Measurements from ENCODE around the gene FOXP3. TPM values are rescaled to one million over a fixed set of nuclear protein-coding genes. Genes with fewer than 3 reads are reported as not detected.

Gene FOXP3
- total and polyA plus RNA-seq, 4 donors = 0.32 TPM; not detected in 3

GRCh38 chrX:49233887-49234555 lies 30.5 kb downstream of the FOXP3 start:
- no peaks in the 10 kb centered on the region for H3K27me3 ChIP-seq (ENCODE audit: control insufficient read depth in 1 of 2, insufficient read depth in 2 of 2, low read length in 1 of 2)
- DNase-seq (peak in 1 of 2 donors; percentile 53), ATAC-seq (ENCODE audit: low FRiP score) (no peak)
- no peaks in the 10 kb centered on the region for H3K4me1 ChIP-seq (ENCODE audit: control insufficient read depth in 1 of 2, insufficient read depth in 2 of 2, low read length in 2 of 2)
- intact Hi-C loops (cut with DNase I) = no loop called here
- H3K36me3 ChIP-seq (ENCODE audit: control insufficient read depth in 1 of 2, insufficient read depth in 2 of 2, low read length in 1 of 2) = no peaks in the 10 kb centered on the region
- no peaks in the 10 kb centered on the region for H3K9me3 ChIP-seq (ENCODE audit: control insufficient read depth, low read length)
- no peak overlapping the region for H3K27ac ChIP-seq (ENCODE audit: low read depth in 1 of 2, low read length in 2 of 2)
- WGBS, 2 donors = 36 to 57% methylated on average over 56 of the region's 56 CpGs
- H3K4me3 ChIP-seq (ENCODE audit: low read length in 2 of 2) = no peak overlapping the region

GRCh38 chrX:49233176-49233575 lies 31.3 kb downstream of the FOXP3 start, which contains the start of gene CACNA1F:
Gene CACNA1F, minus strand, starts transcription at chrX:49233340. Its CDS starts 31 bp downstream, at chrX:49233309.
- intact Hi-C loops (cut with DNase I) = no loop called here

GRCh38 chrX:49232525-49232924 lies 32.0 kb downstream of the FOXP3 start:
- ATAC-seq (ENCODE audit: low FRiP score) (no peak), DNase-seq (no peak)
- Histone ChIP-seq H3K27me3 (ENCODE audit: control insufficient read depth in 1 of 2, insufficient read depth in 2 of 2, low read length in 1 of 2) (no peaks in the 10 kb centered on the region), H3K4me3 (ENCODE audit: low read length in 2 of 2) (no peak overlapping the region), H3K9me3 (ENCODE audit: control insufficient read depth, low read length) (no peaks in the 10 kb centered on the region), H3K4me1 (ENCODE audit: control insufficient read depth in 1 of 2, insufficient read depth in 2 of 2, low read length in 2 of 2) (no peaks in the 10 kb centered on the region), H3K36me3 (ENCODE audit: control insufficient read depth in 1 of 2, insufficient read depth in 2 of 2, low read length in 1 of 2) (no peaks in the 10 kb centered on the region), H3K27ac (ENCODE audit: low read depth in 1 of 2, low read length in 2 of 2) (no peak overlapping the region)
- WGBS, 2 donors = 66 to 91% methylated on average over 2 of the region's 2 CpGs
- intact Hi-C loops (cut with DNase I) = no loop called here

More at GRCh38 chrX:49233176-49233575, 31.3 kb downstream of the FOXP3 start, which contains the start of gene CACNA1F:
- no peak within 1 kb of the TSS for H3K4me3 ChIP-seq (ENCODE audit: low read length in 2 of 2)
- DNase-seq (peak in 1 of 2 donors; percentile 30), ATAC-seq (ENCODE audit: low FRiP score) (no peak)
- H3K27me3 ChIP-seq (ENCODE audit: control insufficient read depth in 1 of 2, insufficient read depth in 2 of 2, low read length in 1 of 2) = no peaks in the 10 kb centered on the region
- H3K9me3 ChIP-seq (ENCODE audit: control insufficient read depth, low read length) = no peaks in the 10 kb centered on the region
- WGBS, 2 donors = 81 to 88% methylated on average over 9 of the region's 9 CpGs
- no peak within 1 kb of the TSS for H3K27ac ChIP-seq (ENCODE audit: low read depth in 1 of 2, low read length in 2 of 2)
- H3K4me1 ChIP-seq (ENCODE audit: control insufficient read depth in 1 of 2, insufficient read depth in 2 of 2, low read length in 2 of 2) = no peaks in the 10 kb centered on the region
- no peaks in the 10 kb centered on the region for H3K36me3 ChIP-seq (ENCODE audit: control insufficient read depth in 1 of 2, insufficient read depth in 2 of 2, low read length in 1 of 2)

- DNase-seq (peak in 1 of 2 donors; percentile 25), ATAC-seq (ENCODE audit: low FRiP score) (no peak)
- Histone ChIP-seq H3K4me3 (ENCODE audit: low read length in 2 of 2) (no peak overlapping the region), H3K36me3 (ENCODE audit: control insufficient read depth in 1 of 2, insufficient read depth in 2 of 2, low read length in 1 of 2) (no peaks in the 10 kb centered on the region), H3K9me3 (ENCODE audit: control insufficient read depth, low read length) (no peaks in the 10 kb centered on the region), H3K27ac (ENCODE audit: low read depth in 1 of 2, low read length in 2 of 2) (no peak overlapping the region), H3K4me1 (ENCODE audit: control insufficient read depth in 1 of 2, insufficient read depth in 2 of 2, low read length in 2 of 2) (no peaks in the 10 kb centered on the region), H3K27me3 (ENCODE audit: control insufficient read depth in 1 of 2, insufficient read depth in 2 of 2, low read length in 1 of 2) (no peaks in the 10 kb centered on the region)
- 87 to 95% methylated on average over 10 of the region's 10 CpGs for WGBS, 2 donors
- intact Hi-C loops (cut with DNase I) = no loop called here
These were observed 33.0 kb downstream of the FOXP3 start for GRCh38 chrX:49231333-49232000.

GRCh38 chrX:49230500-49231232 lies 33.8 kb downstream of the FOXP3 start:
- ATAC-seq (ENCODE audit: low FRiP score) = peak; percentile 71
- H3K36me3 ChIP-seq (ENCODE audit: control insufficient read depth in 1 of 2, insufficient read depth in 2 of 2, low read length in 1 of 2) = no peaks in the 10 kb centered on the region
- H3K27ac ChIP-seq (ENCODE audit: low read depth in 1 of 2, low read length in 2 of 2) = no peak overlapping the region
- H3K27me3 ChIP-seq (ENCODE audit: control insufficient read depth in 1 of 2, insufficient read depth in 2 of 2, low read length in 1 of 2) = no peaks in the 10 kb centered on the region
- intact Hi-C loops (cut with DNase I) = no loop called here
- no peaks in the 10 kb centered on the region for H3K4me1 ChIP-seq (ENCODE audit: control insufficient read depth in 1 of 2, insufficient read depth in 2 of 2, low read length in 2 of 2)
- H3K9me3 ChIP-seq (ENCODE audit: control insufficient read depth, low read length) = no peaks in the 10 kb centered on the region
- 6 to 36% methylated on average over 44 of the region's 44 CpGs for WGBS, 2 donors
- peak; percentile 83 to 87 for DNase-seq
- no peak overlapping the region for H3K4me3 ChIP-seq (ENCODE audit: low read length in 2 of 2)

GRCh38 chrX:49228185-49228584 lies 36.3 kb downstream of the FOXP3 start:
- no peaks in the 10 kb centered on the region for H3K36me3 ChIP-seq (ENCODE audit: control insufficient read depth in 1 of 2, insufficient read depth in 2 of 2, low read length in 1 of 2)
- DNase-seq (no peak), ATAC-seq (ENCODE audit: low FRiP score) (no peak)
- WGBS, 2 donors = 83 to 88% methylated on average over 17 of the region's 17 CpGs
- intact Hi-C loops (cut with DNase I) = no loop called here
- no peak overlapping the region for H3K4me3 ChIP-seq (ENCODE audit: low read length in 2 of 2)
- H3K4me1 ChIP-seq (ENCODE audit: control insufficient read depth in 1 of 2, insufficient read depth in 2 of 2, low read length in 2 of 2) = no peaks in the 10 kb centered on the region
- no peaks in the 10 kb centered on the region for H3K27me3 ChIP-seq (ENCODE audit: control insufficient read depth in 1 of 2, insufficient read depth in 2 of 2, low read length in 1 of 2)
- H3K9me3 ChIP-seq (ENCODE audit: control insufficient read depth, low read length) = no peaks in the 10 kb centered on the region
- H3K27ac ChIP-seq (ENCODE audit: low read depth in 1 of 2, low read length in 2 of 2) = no peak overlapping the region

- no peaks in the 10 kb centered on the region for H3K36me3 ChIP-seq (ENCODE audit: control insufficient read depth in 1 of 2, insufficient read depth in 2 of 2, low read length in 1 of 2)
- DNase-seq (no peak), ATAC-seq (ENCODE audit: low FRiP score) (no peak)
- H3K9me3 ChIP-seq (ENCODE audit: control insufficient read depth, low read length) = no peaks in the 10 kb centered on the region
- 63 to 92% methylated on average over 2 of the region's 2 CpGs for WGBS, 2 donors
- intact Hi-C loops (cut with DNase I) = no loop called here
- no peaks in the 10 kb centered on the region for H3K4me1 ChIP-seq (ENCODE audit: control insufficient read depth in 1 of 2, insufficient read depth in 2 of 2, low read length in 2 of 2)
- no peak overlapping the region for H3K27ac ChIP-seq (ENCODE audit: low read depth in 1 of 2, low read length in 2 of 2)
- H3K4me3 ChIP-seq (ENCODE audit: low read length in 2 of 2) = no peak overlapping the region
- H3K27me3 ChIP-seq (ENCODE audit: control insufficient read depth in 1 of 2, insufficient read depth in 2 of 2, low read length in 1 of 2) = no peaks in the 10 kb centered on the region
These were observed 36.8 kb downstream of the FOXP3 start for GRCh38 chrX:49227726-49228125.

- 85 to 92% methylated on average over 8 to 9 of the region's 9 CpGs for WGBS, 2 donors
- H3K4me3 ChIP-seq (ENCODE audit: low read length in 2 of 2) = no peak overlapping the region
- ATAC-seq (ENCODE audit: low FRiP score) (no peak), DNase-seq (no peak)
- H3K27me3 ChIP-seq (ENCODE audit: control insufficient read depth in 1 of 2, insufficient read depth in 2 of 2, low read length in 1 of 2) = no peaks in the 10 kb centered on the region
- H3K9me3 ChIP-seq (ENCODE audit: control insufficient read depth, low read length) = no peaks in the 10 kb centered on the region
- no peaks in the 10 kb centered on the region for H3K4me1 ChIP-seq (ENCODE audit: control insufficient read depth in 1 of 2, insufficient read depth in 2 of 2, low read length in 2 of 2)
- no peaks in the 10 kb centered on the region for H3K36me3 ChIP-seq (ENCODE audit: control insufficient read depth in 1 of 2, insufficient read depth in 2 of 2, low read length in 1 of 2)
- no peak overlapping the region for H3K27ac ChIP-seq (ENCODE audit: low read depth in 1 of 2, low read length in 2 of 2)
- intact Hi-C loops (cut with DNase I) = no loop called here
These were observed 37.6 kb downstream of the FOXP3 start for GRCh38 chrX:49226946-49227345.

All from aorta (tissue), 5 donors.